Gastrocnemius medialis (tissue), 4 donors: ENCODE results near the gene BRWD1.

Experiments
- POLR2A ChIP-seq, 2 donors: fragments of 450-650 bp; IDR thresholded peaks; one replicate each; pipeline ENCODE4 v1.6.1; 2017; ENCODE audit warnings: antibody characterized with exemption in 2 of 2, mild to moderate bottlenecking in 2 of 2, moderate library complexity in 2 of 2
- TF ChIP-seq, protein P1 (sequence below), 5 experiments: fragments of 450-650 bp in 3 of 5; fragments of 200-600 bp in 2 of 5; sonication (generic) in 2 of 5; IDR thresholded peaks in 4 of 5; conservative IDR thresholded peaks in 1 of 5; 1 replicate in 4 of 5; 2 replicates in 1 of 5; pipeline ENCODE4 v1.5.1; 2016 to 2019; ENCODE audit warnings: antibody characterized with exemption in 5 of 5, mild to moderate bottlenecking in 3 of 5, moderate library complexity in 3 of 5

DNA sequence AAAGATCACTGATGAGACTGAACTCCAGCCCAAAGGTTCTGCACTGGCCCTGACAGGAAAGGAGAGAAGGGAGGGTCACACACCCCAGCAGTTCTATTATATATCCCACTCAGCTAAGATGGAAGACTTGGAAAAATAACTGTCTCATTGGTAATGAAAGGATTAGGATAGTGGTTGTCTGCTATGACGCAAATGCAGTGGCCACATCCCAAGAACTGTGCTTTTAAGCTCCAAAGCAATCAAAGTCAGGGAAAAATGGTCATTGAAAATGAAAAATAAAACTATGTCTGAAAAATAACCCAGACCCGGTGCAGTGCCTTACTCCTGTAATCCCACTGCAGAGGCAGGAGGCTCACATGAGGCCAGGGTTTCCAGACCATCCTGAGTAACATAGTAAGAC, 161.2 kb downstream of the BRWD1 start:
- TF ChIP-seq, protein P1, sequence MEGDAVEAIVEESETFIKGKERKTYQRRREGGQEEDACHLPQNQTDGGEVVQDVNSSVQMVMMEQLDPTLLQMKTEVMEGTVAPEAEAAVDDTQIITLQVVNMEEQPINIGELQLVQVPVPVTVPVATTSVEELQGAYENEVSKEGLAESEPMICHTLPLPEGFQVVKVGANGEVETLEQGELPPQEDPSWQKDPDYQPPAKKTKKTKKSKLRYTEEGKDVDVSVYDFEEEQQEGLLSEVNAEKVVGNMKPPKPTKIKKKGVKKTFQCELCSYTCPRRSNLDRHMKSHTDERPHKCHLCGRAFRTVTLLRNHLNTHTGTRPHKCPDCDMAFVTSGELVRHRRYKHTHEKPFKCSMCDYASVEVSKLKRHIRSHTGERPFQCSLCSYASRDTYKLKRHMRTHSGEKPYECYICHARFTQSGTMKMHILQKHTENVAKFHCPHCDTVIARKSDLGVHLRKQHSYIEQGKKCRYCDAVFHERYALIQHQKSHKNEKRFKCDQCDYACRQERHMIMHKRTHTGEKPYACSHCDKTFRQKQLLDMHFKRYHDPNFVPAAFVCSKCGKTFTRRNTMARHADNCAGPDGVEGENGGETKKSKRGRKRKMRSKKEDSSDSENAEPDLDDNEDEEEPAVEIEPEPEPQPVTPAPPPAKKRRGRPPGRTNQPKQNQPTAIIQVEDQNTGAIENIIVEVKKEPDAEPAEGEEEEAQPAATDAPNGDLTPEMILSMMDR (IDR thresholded peaks at IDR 0.05 in 4 of 5, conservative IDR thresholded peaks at IDR 0.05 in 1 of 5) = no peak
- TF ChIP-seq POLR2A (IDR thresholded peaks at IDR 0.05) = no peak
